ENCODE results near the gene PTPDC1.
"Not testable (repeated sequence)": the region's sequence is repeated elsewhere in the genome, so short reads cannot be mapped to it uniquely, and the experiment has no call there.

PTPDC1 gene

GRCh38 chr9:94094219-94095145 is 10.2 kb downstream of the PTPDC1 start:
- FAIRE-seq: not testable (repeated sequence)

DNA sequence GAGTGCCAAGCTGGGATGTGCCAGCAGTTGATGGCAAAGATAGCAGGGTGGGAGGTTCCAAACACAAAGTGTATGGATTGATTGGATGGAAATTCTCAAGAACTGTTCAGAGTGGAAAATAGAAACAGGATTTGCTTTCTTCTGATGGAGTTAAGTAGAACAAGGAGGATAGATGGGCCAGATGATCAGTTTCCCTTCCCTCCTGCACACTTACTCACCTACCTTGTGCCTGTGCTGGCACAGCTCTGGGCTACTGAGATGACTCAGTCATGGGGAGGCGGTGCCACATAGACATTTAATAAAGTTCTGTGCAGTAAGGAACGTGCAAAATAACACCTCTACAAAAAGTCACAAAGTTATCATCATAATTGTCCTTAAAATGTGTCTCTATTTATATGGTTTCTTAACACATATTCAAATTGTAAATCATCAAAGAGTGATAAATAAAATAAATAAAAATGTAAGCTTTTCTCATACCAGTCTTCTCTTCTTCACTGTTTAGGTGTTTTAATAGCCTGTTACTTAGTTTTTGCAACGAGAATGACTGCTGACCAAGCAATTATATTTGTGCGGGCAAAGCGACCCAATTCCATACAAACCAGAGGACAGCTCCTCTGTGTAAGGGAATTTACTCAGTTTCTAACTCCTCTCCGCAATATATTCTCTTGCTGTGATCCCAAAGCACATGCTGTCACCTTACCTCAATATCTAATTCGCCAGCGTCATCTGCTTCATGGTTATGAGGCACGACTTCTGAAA is 12.7 kb downstream of the PTPDC1 start:
- no peak for FAIRE-seq

DNA sequence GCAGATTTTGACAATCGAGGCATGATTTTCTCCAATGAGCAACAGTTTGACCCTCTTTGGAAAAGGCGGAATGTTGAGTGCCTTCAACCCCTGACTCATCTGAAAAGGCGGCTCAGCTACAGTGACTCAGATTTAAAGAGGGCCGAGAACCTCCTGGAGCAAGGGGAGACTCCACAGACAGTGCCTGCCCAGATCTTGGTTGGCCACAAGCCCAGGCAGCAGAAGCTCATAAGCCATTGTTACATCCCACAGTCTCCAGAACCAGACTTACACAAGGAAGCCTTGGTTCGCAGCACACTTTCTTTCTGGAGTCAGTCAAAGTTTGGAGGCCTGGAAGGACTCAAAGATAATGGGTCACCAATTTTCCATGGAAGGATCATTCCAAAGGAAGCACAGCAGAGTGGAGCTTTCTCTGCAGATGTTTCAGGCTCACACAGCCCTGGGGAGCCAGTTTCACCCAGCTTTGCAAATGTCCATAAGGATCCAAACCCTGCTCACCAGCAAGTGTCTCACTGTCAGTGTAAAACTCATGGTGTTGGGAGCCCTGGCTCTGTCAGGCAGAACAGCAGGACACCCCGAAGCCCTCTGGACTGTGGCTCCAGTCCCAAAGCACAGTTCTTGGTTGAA is 13.6 kb downstream of the PTPDC1 start:
- FAIRE-seq: no peak

DNA sequence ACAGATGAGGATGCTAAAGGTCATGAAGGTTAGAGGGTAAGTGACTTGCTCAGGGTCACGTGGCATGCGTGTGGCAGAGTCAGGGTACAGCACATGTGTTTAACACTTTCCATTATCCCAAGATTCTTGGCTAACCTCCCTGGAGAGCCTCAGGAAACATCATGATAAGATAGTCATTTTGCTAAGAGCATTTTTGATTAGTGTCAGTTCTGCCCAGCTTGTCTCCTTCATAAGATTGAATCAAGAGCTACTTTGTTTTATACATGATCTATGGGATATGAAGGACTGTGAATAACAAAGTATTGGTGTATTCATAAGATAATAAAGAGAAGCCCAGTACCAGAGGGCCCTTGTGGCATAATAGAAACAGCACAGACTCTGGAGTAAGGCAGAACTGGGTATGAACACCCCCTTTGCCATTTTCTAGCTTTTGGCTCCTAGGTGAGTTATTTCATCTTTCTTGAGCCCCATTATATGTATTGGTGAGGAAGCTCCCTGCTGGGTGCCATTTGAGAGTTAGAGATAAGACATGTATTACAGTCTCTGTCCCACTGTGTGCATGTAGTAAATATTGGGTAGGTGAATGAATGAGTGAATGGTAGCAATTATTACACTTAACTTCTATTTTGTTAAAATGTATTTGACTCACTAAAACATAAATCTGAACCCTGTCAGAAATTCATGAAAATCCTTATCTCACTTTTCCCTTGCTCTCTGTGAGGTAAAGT is 16.1 kb downstream of the PTPDC1 start:
- FAIRE-seq: no peak

GRCh38 chr9:94101162-94101853 is 17.0 kb downstream of the PTPDC1 start:
- no peak for FAIRE-seq

GRCh38 chr9:94108584-94108983 is 24.3 kb downstream of the PTPDC1 start:
- no peak for FAIRE-seq

DNA sequence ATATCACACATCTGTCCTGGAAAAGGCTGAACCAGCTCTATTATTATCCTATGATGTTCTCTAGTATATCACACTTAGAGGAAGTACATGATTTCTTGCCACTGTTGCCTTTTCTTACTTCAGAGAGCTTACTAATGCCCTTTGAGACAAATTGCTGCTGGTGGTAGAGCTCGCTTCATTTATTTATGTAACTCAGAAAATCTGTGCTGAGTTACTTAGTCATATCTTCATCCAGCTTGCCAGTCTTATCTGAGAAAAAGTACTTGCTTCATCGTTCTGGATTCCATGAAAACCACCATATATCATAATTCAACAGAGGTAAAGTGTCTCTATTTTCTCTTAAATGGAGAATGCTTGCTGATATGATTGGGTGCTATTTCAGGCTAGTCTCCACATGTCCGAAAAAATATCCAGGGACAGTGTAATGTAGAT is 26.6 kb downstream of the PTPDC1 start:
- FAIRE-seq: no peak

DNA sequence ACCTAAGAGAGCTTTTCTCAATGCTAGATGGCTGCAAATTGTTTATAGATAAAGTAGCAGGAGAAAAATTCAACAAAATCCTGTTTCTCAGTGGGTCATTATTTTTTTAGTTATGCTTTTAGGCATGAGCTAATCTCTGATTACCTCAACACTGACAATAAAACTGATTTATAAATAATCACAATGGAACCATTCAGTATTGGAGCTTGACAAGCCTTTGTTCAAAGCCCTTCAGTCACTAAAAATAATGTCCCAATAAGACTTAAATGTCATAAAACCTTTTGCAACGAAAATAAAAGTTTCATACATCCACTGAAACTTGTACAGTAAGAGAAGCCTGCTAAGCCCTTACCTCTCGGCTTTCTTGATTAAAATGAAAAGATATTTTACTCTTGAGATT is 27.2 kb downstream of the PTPDC1 start:
- FAIRE-seq: no peak

- FAIRE-seq: no peak
Measured at GRCh38 chr9:94112716-94113465, 28.6 kb downstream of the PTPDC1 start.

- FAIRE-seq: not testable (repeated sequence)
Measured at GRCh38 chr9:94120088-94120487, 35.8 kb downstream of the PTPDC1 start.

GRCh38 chr9:94120854-94121376 is 36.7 kb downstream of the PTPDC1 start:
- FAIRE-seq: no peak

DNA sequence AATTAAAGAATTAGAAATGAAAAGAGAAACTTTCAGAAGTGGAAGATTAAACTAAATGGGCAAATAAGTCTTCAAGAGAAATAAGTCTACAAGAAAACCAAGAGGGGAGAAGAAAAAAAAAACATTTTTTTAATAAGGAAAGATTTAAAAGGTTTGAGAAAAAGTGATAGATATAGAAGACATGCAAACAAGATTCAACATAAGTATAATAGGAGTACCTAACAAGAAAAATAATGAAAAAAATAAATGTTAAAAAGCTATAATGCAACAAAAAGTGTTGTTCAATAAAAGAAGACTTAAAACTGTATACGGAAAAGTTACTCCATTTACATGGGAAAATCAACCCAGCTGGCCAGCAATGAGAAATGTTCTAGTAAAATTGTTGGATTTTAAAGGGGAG is 42.6 kb downstream of the PTPDC1 start:
- FAIRE-seq: peak; percentile 46

DNA sequence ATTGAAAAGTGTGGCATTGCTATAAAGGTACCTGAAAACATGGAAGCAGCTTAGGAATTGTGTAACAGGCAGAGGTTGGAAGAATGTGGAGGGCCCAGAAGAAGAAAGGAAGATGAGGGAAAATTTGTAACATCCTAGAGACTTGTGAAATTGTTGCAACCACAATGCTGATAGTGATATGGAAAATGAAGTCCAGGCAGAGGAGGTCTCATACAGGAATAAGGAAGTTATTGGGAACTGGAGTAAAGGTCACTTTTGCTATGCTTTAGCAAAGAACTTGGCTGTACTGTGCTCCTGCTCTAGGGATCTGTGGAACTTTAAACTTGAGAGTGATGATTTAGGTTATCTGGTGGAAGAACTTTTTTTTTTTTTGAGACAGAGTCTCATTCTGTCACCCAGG is 43.5 kb downstream of the PTPDC1 start:
- no peak for FAIRE-seq

DNA sequence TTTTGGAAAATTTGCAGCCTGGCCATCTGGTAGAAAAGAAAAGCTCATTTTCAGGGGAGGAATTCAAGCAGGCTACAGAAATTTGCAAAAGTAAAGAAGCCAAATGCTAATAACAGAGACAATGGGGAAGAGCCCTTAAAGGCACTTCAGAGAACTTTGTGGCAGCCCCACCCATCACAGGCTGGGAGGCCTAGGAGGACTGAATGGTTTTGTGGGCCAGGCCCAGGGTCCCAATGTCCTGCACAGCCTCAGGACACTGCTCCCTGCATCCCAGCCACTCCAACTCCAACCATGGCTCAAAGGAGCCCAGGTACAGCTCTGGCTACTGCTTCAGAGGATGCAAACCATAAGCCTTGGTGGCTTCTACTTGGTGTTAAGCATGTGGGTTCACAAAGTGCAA is 44.3 kb downstream of the PTPDC1 start:
- no peak for FAIRE-seq

- no peak for FAIRE-seq
Measured at GRCh38 chr9:94134629-94135028, 50.4 kb downstream of the PTPDC1 start.

DNA sequence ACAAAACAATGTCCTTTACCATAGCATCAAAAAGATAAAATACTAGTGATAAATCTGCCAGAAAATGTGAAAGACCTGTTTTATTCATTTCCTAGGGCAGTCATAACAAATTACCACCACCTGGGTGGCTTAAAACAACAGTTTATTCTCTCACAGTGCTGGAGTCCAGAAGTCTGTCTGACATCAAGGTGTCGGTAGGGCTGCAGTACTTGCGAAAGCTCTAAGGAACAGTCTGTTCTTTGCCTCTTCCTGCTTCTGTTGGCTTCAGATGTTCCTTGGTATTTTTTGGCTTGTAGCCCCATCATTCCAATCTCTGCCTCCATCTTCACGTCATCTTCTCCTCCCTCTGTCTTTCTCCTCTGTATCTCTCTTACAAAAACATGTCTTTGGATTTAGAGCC is 51.0 kb downstream of the PTPDC1 start:
- FAIRE-seq: no peak

DNA sequence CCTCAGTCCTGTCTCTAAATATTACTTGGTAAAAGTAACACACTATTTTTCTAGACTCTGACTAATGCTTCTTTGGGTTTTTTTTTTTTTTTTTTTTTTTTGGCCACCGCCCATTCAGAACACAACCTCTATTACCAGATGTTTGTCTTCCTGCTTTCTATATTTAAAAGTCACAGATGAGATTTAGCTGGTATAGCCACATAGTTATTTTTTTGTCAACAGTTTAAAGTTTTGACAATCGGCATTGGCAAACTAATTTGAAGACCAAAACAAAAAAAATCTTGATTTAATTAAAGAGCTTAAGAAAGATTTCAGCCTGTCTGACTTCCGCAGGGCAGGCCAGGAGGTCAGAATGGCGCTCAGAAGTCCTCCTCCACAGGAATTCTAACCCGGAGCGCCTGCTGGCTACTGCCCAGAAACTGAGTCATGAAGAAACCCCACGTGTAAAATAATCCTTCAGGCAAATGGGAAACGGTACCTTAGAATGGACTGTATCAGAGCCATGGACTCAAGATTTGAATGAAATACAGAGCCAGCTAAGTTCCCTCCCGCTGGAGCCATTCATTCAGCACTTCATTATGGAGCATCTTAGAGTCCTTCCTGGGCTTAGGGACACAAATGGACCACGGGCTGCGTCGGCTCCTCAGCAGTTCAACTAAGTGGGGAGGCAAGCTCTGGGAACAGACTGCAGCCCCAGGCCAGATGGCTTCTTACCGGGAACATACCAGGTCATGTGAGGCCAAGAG is 55.6 kb downstream of the PTPDC1 start:
- no peak for FAIRE-seq

DNA sequence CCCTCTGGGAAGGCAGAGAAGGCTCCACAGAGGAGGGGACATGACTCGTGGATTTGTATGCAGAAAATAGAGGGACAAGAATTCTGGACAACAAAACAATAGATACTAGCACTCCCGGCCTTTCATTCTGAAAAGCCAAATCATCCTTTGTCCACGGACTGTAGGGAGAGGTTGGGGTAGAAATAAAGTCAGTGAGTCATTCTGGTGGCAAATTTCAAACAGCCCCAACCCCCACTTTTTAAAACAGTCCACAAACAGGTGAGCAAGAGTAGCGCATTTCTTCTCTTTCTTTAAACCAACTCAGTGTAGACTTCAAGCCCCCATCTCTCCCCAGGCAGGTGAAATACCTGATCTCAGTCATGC is 56.1 kb downstream of the PTPDC1 start:
- FAIRE-seq: no peak

DNA sequence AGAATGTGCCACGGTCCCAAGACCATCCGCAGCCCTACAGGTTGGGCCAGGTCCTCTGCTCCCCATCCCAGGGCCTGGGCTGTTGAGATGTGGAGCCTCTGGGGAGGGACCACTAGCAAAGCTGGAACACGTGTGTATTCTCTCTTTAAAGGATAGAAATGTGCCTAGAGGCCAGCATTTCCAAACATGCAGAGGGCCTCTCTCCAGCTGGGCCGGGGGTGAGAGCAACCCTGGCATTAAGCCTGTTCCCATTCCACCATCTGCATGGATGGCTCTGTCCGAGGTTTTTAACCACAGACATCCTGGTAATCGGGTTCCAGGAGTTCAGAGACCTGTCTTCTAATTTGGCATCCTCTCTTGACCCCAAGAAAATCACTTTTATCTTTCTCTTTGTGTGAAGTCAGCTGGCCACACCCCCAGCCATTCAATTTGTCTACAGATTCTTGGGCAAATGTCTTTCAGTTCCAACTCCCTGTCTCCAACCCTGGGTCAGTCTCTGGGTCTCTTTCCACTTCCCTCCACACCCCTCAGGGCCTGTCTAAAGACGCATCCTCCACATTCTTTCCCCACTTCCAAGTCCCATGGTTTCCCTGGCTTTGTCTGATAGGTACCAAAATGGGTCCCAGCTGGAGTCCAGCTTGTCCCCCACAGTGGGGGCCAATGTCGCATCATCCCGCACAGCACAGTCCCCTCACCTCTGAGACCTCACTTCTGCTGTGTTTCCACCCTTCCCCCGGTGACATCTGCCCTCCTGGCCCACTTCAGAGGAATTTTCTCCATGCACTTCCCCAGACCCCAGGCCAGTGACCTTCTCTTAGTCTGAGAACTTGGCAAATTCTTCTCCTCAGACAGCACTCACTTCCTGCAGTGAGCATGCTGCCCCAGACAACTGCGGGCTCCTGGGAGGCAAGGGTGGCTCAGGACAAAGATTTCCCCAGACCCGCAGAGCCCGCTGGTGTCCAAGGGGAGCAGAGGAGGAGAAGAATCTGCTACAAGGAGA is 56.8 kb downstream of the PTPDC1 start:
- FAIRE-seq: no peak
